ENCODE results near the gene MTHFD1L. TPM values are rescaled to one million over a fixed set of nuclear protein-coding genes. Genes with fewer than 3 reads are reported as not detected.

Gene MTHFD1L
- total RNA-seq, 1 donor from 2014 or later: 10.4 TPM

DNA sequence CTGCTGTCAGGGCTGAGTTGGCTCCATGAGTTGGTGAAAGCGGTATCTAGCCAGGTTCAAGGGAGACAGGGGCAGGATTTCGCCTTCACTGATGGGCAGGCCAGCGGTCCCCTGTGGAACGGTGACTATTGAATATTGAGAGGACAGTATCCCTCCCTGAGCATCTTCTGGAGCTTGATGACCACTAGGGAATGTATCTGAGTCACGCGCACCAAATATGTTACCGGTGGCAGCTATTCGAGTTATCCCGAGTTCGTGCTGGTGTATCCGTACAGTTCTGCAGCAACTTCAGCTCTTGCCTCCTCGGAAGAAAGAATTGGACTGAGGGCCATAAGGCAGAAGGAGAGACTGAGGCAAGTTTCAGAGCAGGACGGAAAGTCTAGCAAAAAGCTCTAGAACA lies 24.8 kb downstream of the MTHFD1L start:
- H3K4me3 ChIP-seq: no peak overlapping the region
- H3K9me3 ChIP-seq: no peaks in the 10 kb centered on the region
- H3K27ac ChIP-seq: no peak overlapping the region
- DNase-seq (ENCODE audit: low spot score in 2 of 2): peak in 1 of 2 donors; percentile 44
- TF ChIP-seq, protein P1, sequence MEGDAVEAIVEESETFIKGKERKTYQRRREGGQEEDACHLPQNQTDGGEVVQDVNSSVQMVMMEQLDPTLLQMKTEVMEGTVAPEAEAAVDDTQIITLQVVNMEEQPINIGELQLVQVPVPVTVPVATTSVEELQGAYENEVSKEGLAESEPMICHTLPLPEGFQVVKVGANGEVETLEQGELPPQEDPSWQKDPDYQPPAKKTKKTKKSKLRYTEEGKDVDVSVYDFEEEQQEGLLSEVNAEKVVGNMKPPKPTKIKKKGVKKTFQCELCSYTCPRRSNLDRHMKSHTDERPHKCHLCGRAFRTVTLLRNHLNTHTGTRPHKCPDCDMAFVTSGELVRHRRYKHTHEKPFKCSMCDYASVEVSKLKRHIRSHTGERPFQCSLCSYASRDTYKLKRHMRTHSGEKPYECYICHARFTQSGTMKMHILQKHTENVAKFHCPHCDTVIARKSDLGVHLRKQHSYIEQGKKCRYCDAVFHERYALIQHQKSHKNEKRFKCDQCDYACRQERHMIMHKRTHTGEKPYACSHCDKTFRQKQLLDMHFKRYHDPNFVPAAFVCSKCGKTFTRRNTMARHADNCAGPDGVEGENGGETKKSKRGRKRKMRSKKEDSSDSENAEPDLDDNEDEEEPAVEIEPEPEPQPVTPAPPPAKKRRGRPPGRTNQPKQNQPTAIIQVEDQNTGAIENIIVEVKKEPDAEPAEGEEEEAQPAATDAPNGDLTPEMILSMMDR (IDR thresholded peaks at IDR 0.05): no peak
- H3K4me1 ChIP-seq: peaks cover 4 to 9% of the 10 kb centered on the region in 2 donors
- intact Hi-C loops (cut with DNase I): loop anchor here (5.0 kb wide), 1 partner anchor 117 kb away; no protein-coding TSS in a partner anchor
- peaks cover 21 to 37% of the 10 kb centered on the region in 2 donors for H3K36me3 ChIP-seq
- no peaks in the 10 kb centered on the region for H3K27me3 ChIP-seq

GRCh38 chr6:150891888-150892485 lies 26.5 kb downstream of the MTHFD1L start:
- intact Hi-C loops (cut with DNase I): loop anchor here (2.0 to 5.0 kb wide), 3 partner anchors 115 to 443 kb away; no protein-coding TSS in a partner anchor
- peak overlapping the region in 1 of 2 donors; percentile 14 for H3K27ac ChIP-seq
- peak in 1 of 2 donors; percentile 83 for DNase-seq (ENCODE audit: low spot score in 2 of 2)
- peaks cover 21 to 26% of the 10 kb centered on the region in 2 donors for H3K36me3 ChIP-seq
- no peaks in the 10 kb centered on the region for H3K9me3 ChIP-seq
- TF ChIP-seq, protein P1 (IDR thresholded peaks at IDR 0.05): peak; percentile 74 to 82 (median 82)
- no peaks in the 10 kb centered on the region for H3K27me3 ChIP-seq
- H3K4me3 ChIP-seq: no peak overlapping the region
- H3K4me1 ChIP-seq: peaks cover 4 to 6% of the 10 kb centered on the region in 2 donors

- no peaks in the 10 kb centered on the region for H3K9me3 ChIP-seq
- no peak overlapping the region for H3K27ac ChIP-seq
- H3K4me3 ChIP-seq: no peak overlapping the region
- intact Hi-C loops (cut with DNase I): loop anchor here (5.0 kb wide), 1 partner anchor 113 kb away; no protein-coding TSS in a partner anchor
- peaks cover 4 to 6% of the 10 kb centered on the region in 2 donors for H3K4me1 ChIP-seq
- H3K36me3 ChIP-seq: peaks cover 12 to 26% of the 10 kb centered on the region in 2 donors
- DNase-seq (ENCODE audit: low spot score in 2 of 2): peak in 1 of 2 donors; percentile 15
- TF ChIP-seq, protein P1 (IDR thresholded peaks at IDR 0.05): no peak
- H3K27me3 ChIP-seq: no peaks in the 10 kb centered on the region
Observed at GRCh38 chr6:150894191-150894744, 28.8 kb downstream of the MTHFD1L start.

GRCh38 chr6:150894935-150895552 lies 29.5 kb downstream of the MTHFD1L start:
- H3K27ac ChIP-seq: no peak overlapping the region
- H3K27me3 ChIP-seq: no peaks in the 10 kb centered on the region
- intact Hi-C loops (cut with DNase I): loop anchor here (5.0 kb wide), 1 partner anchor 112 kb away; no protein-coding TSS in a partner anchor
- H3K36me3 ChIP-seq: peaks cover 4 to 18% of the 10 kb centered on the region in 2 donors
- no peaks in the 10 kb centered on the region for H3K9me3 ChIP-seq
- H3K4me3 ChIP-seq: no peak overlapping the region
- TF ChIP-seq, protein P1 (IDR thresholded peaks at IDR 0.05): no peak
- peaks cover 4 to 6% of the 10 kb centered on the region in 2 donors for H3K4me1 ChIP-seq
- DNase-seq (ENCODE audit: low spot score in 2 of 2): peak in 1 of 2 donors; percentile 43

GRCh38 chr6:150895928-150896632 lies 30.6 kb downstream of the MTHFD1L start:
- intact Hi-C loops (cut with DNase I): no loop called here
- Histone ChIP-seq H3K36me3 (peaks cover 0 to 17% of the 10 kb centered on the region in 2 donors), H3K4me1 (peaks cover 4 to 6% of the 10 kb centered on the region in 2 donors), H3K9me3 (no peaks in the 10 kb centered on the region), H3K4me3 (no peak overlapping the region), H3K27me3 (no peaks in the 10 kb centered on the region), H3K27ac (no peak overlapping the region)
- peak in 1 of 2 donors; percentile 57 for DNase-seq (ENCODE audit: low spot score in 2 of 2)
- TF ChIP-seq, protein P1 (IDR thresholded peaks at IDR 0.05): no peak
